ENCODE data around the gene ASB2.

The ASB2 gene

DNA sequence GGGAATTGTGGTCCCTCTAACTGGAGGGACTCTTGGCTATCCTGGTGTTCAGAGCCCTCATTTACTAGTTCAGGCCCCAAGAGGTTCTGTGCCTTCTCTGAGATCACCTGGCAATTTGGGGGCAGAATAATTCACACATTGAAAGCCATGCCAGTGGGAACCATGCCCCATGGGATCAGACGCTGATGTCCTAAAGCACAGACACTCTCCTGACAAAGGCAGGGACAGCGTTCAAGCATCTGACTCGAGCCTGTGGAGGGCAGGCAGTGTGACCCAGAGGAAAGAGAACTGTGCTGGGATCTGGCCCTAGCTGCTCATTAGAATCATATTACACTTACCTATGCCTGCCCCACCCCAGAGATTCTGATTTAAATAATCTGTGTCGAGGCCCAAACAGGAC is 2.4 kb upstream of the ASB2 start:
- Histone ChIP-seq H3K9me3 (ENCODE audit: insufficient read depth, low read length) (no peaks in the 10 kb centered on the region), H3K4me3 (ENCODE audit: insufficient read length, low read depth) (no peak overlapping the region), H3K27me3 (ENCODE audit: insufficient read depth, insufficient read length) (no peaks in the 10 kb centered on the region), H3K9ac (ENCODE audit: insufficient read length, low read depth) (no peak overlapping the region), H3K4me1 (ENCODE audit: insufficient read depth, insufficient read length) (peaks cover 10% of the 10 kb centered on the region), H3K36me3 (ENCODE audit: insufficient read depth, insufficient read length, low read length) (no peaks in the 10 kb centered on the region)
- no peak for TF ChIP-seq SUZ12 (IDR thresholded peaks at IDR 0.05; ENCODE audit: extremely low read depth, insufficient read depth, insufficient read length)
- no peak for TF ChIP-seq YY1 (IDR thresholded peaks at IDR 0.05; ENCODE audit: insufficient read depth, insufficient read length)
- no peak for TF ChIP-seq ZNF274 (IDR thresholded peaks at IDR 0.05; ENCODE audit: low read depth, low read length)
- DNase-seq (ENCODE audit: low read depth, low spot score), result no peak

DNA sequence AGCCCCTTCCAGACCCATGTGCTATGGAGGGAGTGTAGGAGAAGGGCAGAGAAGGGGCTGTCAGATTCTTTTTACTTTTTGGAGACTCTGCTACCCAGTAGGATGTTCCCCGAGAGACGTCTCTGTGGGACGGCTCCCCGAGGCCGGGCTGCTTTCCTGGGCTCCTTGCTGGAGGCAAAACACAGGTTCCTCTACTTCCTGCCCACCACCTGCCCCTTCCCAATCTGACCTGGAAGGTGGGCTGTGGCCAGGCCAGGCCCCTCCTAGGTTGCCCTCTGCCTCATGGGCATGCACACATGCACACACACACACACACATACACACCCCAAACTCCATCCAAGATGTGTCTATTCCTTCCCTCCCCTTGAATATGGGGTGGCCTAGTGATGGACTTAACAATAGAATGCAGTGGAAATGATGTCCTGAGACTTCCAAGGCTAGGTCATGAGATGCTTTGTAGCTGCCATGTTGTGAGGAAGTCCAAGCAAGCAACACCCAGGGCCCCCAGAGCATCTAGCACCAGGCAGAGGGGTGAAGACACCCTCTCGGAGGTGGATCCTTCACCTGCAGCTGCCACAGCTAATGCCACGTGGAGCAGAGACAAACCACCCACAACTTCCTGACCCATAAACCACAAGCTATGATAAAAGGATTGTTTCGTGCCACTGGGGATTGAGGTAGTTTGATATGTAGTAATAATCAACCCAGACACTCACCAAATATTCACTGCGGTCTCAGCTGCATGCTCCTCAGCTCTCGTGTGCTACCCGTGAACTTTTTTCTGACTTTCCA is 1.6 kb upstream of the ASB2 start:
- Histone ChIP-seq H3K4me1 (ENCODE audit: insufficient read depth, insufficient read length) (peaks cover 6% of the 10 kb centered on the region), H3K27me3 (ENCODE audit: insufficient read depth, insufficient read length) (no peaks in the 10 kb centered on the region), H3K36me3 (ENCODE audit: insufficient read depth, insufficient read length, low read length) (no peaks in the 10 kb centered on the region), H3K4me3 (ENCODE audit: insufficient read length, low read depth) (no peak overlapping the region), H3K9ac (ENCODE audit: insufficient read length, low read depth) (no peak overlapping the region), H3K9me3 (ENCODE audit: insufficient read depth, low read length) (no peaks in the 10 kb centered on the region)
- DNase-seq (ENCODE audit: low read depth, low spot score), result no peak
- TF ChIP-seq SUZ12 (IDR thresholded peaks at IDR 0.05; ENCODE audit: extremely low read depth, insufficient read depth, insufficient read length) (no peak), YY1 (IDR thresholded peaks at IDR 0.05; ENCODE audit: insufficient read depth, insufficient read length) (no peak), ZNF274 (IDR thresholded peaks at IDR 0.05; ENCODE audit: low read depth, low read length) (no peak)

DNA sequence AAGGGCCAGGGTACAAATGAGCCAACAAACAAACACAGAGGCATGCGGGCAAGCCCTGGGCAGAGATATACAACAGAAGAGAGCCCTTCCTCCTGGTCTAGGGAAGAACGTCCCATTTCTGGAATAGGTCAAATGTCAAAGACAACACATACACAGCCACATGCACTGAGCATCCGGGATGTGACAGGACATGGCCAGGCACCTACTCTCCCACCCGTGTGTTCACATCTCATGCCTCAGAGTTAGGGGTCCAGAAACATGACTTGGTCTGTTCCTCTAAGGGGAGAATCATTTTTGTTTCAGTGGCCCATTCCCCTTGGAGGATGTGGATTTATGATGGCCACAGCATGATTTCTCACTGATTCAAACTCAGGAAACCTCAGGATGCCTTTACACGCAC is 801 bp upstream of the ASB2 start:
- no peaks in the 10 kb centered on the region for H3K36me3 ChIP-seq (ENCODE audit: insufficient read depth, insufficient read length, low read length)
- no peak for DNase-seq (ENCODE audit: low read depth, low spot score)

DNA sequence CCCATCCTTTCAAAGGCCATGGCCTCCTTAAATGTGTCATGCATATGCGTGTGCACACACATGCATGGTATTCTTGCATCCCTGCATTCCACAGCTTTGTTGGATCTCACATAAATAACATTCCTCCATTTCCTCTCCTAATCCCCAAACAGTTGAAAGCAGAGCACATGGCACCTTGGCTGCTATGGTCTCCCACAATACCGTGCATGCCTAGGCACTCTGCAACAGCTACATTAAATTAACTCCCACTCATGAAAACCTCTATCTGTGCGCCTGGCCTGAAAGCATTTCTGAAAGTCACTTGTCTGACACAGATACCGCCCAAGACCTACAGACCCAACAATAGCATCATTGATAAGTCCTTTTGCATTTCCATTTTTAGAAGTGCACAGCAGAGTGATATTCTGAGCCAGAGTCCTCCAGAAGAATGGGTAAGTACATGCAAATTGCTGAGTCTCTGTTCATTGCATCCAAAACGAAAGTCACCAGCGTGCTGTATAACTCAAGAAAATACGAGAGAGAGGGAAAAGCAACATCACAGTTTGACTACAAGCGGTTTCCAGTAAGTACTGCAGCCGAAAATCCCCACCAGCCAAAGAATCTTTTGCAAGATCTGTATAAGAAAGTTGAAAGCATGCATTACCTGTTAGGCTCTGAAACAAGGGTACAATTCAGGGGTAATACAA is 436 bp downstream of the ASB2 start:
- H3K27me3 ChIP-seq (ENCODE audit: insufficient read depth, insufficient read length), result no peaks in the 10 kb centered on the region
- no peaks in the 10 kb centered on the region for H3K4me1 ChIP-seq (ENCODE audit: insufficient read depth, insufficient read length)
- no peak overlapping the region for H3K9ac ChIP-seq (ENCODE audit: insufficient read length, low read depth)
- no peak for DNase-seq (ENCODE audit: low read depth, low spot score)
- no peak for TF ChIP-seq SUZ12 (IDR thresholded peaks at IDR 0.05; ENCODE audit: extremely low read depth, insufficient read depth, insufficient read length)
- TF ChIP-seq YY1 (IDR thresholded peaks at IDR 0.05; ENCODE audit: insufficient read depth, insufficient read length), result no peak
- TF ChIP-seq ZNF274 (IDR thresholded peaks at IDR 0.05; ENCODE audit: low read depth, low read length), result no peak
- H3K9me3 ChIP-seq (ENCODE audit: insufficient read depth, low read length), result no peaks in the 10 kb centered on the region
- no peak overlapping the region for H3K4me3 ChIP-seq (ENCODE audit: insufficient read length, low read depth)
- no peaks in the 10 kb centered on the region for H3K36me3 ChIP-seq (ENCODE audit: insufficient read depth, insufficient read length, low read length)

More for the DNA sequence above, 801 bp upstream of the ASB2 start:
- TF ChIP-seq YY1 (IDR thresholded peaks at IDR 0.05; ENCODE audit: insufficient read depth, insufficient read length) (no peak), SUZ12 (IDR thresholded peaks at IDR 0.05; ENCODE audit: extremely low read depth, insufficient read depth, insufficient read length) (no peak), ZNF274 (IDR thresholded peaks at IDR 0.05; ENCODE audit: low read depth, low read length) (no peak)
- peaks cover 2% of the 10 kb centered on the region for H3K4me1 ChIP-seq (ENCODE audit: insufficient read depth, insufficient read length)
- no peaks in the 10 kb centered on the region for H3K27me3 ChIP-seq (ENCODE audit: insufficient read depth, insufficient read length)
- H3K9ac ChIP-seq (ENCODE audit: insufficient read length, low read depth), result no peak overlapping the region
- no peaks in the 10 kb centered on the region for H3K9me3 ChIP-seq (ENCODE audit: insufficient read depth, low read length)
- no peak overlapping the region for H3K4me3 ChIP-seq (ENCODE audit: insufficient read length, low read depth)

DNA sequence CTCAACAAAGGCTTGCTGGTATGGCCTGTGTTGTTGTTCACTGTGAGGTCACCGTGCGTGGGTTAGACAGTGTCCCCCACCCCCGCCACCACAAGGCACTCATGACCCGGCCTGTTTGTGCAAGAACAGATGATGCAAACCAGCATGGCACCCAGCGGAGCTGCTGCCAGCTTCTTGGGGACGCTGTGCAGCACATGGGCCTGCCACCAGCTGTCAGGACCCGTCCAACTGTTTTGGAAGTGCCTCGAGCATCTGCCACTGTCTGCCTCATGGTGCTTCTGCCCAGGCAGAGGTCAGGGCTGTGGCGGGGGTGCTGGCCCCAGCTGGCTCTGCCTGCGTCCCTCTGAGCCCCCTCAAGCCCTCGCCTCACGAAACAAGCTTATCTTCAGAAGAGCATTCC is 1.5 kb downstream of the ASB2 start:
- Histone ChIP-seq H3K27me3 (ENCODE audit: insufficient read depth, insufficient read length) (no peaks in the 10 kb centered on the region), H3K9ac (ENCODE audit: insufficient read length, low read depth) (no peak overlapping the region), H3K9me3 (ENCODE audit: insufficient read depth, low read length) (no peaks in the 10 kb centered on the region), H3K4me1 (ENCODE audit: insufficient read depth, insufficient read length) (no peaks in the 10 kb centered on the region), H3K4me3 (ENCODE audit: insufficient read length, low read depth) (no peak overlapping the region), H3K36me3 (ENCODE audit: insufficient read depth, insufficient read length, low read length) (no peaks in the 10 kb centered on the region)
- TF ChIP-seq ZNF274 (IDR thresholded peaks at IDR 0.05; ENCODE audit: low read depth, low read length), result no peak
- no peak for DNase-seq (ENCODE audit: low read depth, low spot score)

DNA sequence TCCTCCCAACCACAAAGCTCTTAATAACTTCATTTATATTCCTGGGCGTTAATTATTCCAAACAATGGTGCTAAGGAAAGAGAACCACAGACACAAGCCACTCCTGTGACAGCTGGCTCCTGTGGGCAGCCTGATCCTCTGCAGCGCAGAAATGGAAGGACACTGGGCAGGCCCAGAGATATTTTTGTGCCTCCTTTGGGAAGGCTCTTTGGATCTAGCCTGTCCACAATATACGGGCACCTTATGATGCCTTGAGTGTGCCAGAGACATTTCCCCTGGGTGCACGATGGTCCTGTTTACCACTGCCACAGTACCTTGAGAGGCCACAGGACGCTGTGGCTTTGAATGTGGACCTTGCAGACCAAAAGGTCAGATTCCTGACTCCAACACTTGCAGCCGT is 2.1 kb downstream of the ASB2 start:
- no peak overlapping the region for H3K9ac ChIP-seq (ENCODE audit: insufficient read length, low read depth)
- no peak overlapping the region for H3K4me3 ChIP-seq (ENCODE audit: insufficient read length, low read depth)
- no peaks in the 10 kb centered on the region for H3K4me1 ChIP-seq (ENCODE audit: insufficient read depth, insufficient read length)
- no peak for TF ChIP-seq SUZ12 (IDR thresholded peaks at IDR 0.05; ENCODE audit: extremely low read depth, insufficient read depth, insufficient read length)
- TF ChIP-seq YY1 (IDR thresholded peaks at IDR 0.05; ENCODE audit: insufficient read depth, insufficient read length), result no peak
- no peak for TF ChIP-seq ZNF274 (IDR thresholded peaks at IDR 0.05; ENCODE audit: low read depth, low read length)
- H3K36me3 ChIP-seq (ENCODE audit: insufficient read depth, insufficient read length, low read length), result no peaks in the 10 kb centered on the region
- H3K9me3 ChIP-seq (ENCODE audit: insufficient read depth, low read length), result no peaks in the 10 kb centered on the region
- no peaks in the 10 kb centered on the region for H3K27me3 ChIP-seq (ENCODE audit: insufficient read depth, insufficient read length)
- no peak for DNase-seq (ENCODE audit: low read depth, low spot score)

DNA sequence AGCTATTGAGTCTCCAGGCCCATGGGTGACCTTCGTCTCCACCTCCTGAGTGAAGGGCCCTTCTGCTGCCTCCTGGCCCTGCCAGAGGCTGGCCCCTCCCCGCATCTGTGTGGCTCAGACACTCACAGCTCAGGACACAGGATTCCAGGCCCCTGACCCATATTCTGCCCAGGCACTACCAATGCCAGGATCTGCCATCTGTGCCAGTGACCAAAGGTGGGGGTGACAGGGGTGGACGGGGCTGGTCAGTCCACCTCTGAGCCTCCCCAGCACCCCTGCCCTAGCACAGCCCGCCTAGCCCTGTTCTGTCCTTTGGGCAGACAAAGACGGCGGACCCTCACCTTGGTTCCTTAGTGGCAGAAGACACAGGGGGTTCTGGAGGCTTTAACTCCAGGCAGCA is 2.8 kb downstream of the ASB2 start:
- no peaks in the 10 kb centered on the region for H3K27me3 ChIP-seq (ENCODE audit: insufficient read depth, insufficient read length)
- H3K36me3 ChIP-seq (ENCODE audit: insufficient read depth, insufficient read length, low read length), result no peaks in the 10 kb centered on the region
- no peak overlapping the region for H3K9ac ChIP-seq (ENCODE audit: insufficient read length, low read depth)
- H3K4me1 ChIP-seq (ENCODE audit: insufficient read depth, insufficient read length), result no peaks in the 10 kb centered on the region
- no peak for TF ChIP-seq ZNF274 (IDR thresholded peaks at IDR 0.05; ENCODE audit: low read depth, low read length)
- no peaks in the 10 kb centered on the region for H3K9me3 ChIP-seq (ENCODE audit: insufficient read depth, low read length)
- H3K4me3 ChIP-seq (ENCODE audit: insufficient read length, low read depth), result no peak overlapping the region
- DNase-seq (ENCODE audit: low read depth, low spot score), result no peak

Data from NT2/D1 (cell line).